ENCODE data around the gene DPY19L1.
A peak's percentile ranks its signal among the peaks of the same experiment; 100 is the strongest.
"Not testable (repeated sequence)": the region's sequence is repeated elsewhere in the genome, so short reads cannot be mapped to it uniquely, and the experiment has no call there.

Gene DPY19L1

DNA sequence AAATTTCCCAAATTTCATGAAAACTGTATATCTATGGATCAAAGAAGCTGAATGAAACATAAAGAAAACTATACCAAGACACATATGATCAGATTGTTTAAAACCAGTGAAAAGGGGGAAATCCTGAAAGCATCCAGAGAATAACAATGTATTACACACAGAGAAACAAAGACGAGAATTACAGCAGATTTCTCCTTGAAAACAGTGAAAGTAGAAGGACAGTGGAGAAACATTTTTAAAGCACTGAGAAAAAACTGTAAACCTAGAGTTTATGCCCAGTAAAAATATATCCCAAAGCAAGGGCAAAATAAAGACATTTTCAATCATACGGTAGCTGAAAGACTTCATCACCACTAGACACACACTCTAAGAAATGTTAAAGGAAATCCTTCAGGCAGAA is 121.0 kb downstream of the DPY19L1 start:
- no peak for DNase-seq

DNA sequence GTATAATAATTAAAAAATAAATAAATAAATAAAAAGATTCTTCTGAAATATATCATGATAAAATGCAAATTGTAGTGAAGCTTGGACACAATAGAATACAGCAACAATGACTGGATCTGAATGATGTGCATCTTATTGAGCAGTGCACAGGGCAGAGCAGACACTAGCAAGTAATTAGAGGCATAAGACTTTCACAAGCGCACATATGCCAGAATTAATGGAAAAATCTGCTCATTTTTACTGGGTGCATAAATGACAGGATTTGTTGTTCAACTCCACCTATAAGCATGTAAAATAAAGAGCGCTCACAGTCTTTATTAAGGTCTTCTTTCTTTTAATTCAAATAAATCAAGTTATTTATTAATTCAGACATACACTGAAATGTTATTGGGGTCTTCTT is 125.0 kb downstream of the DPY19L1 start:
- no peak for DNase-seq

DNA sequence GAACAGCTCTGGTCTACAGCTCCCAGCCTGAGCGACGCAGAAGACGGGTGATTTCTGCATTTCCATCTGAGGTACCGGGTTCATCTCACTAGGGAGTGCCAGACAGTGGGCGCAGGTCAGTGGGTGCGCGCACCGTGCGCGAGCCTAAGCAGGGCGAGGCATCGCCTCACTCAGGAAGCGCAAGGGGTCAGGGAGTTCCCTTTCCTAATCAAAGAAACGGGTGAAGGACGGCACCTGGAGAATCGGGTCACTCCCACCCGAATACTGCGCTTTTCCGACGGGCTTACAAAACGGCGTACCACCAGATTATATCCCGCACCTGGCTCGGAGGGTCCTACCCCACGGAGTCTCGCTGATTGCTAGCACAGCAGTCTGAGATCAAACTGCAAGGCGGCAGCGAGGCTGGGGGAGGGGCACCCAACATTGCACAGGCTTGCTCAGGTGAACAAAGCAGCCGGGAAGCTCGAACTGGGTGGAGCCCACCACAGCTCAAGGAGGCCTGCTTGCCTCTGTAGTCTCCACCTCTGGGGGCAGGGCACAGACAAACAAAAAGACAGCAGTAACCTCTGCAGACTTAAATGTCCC is 130.9 kb downstream of the DPY19L1 start:
- not testable (repeated sequence) for DNase-seq

DNA sequence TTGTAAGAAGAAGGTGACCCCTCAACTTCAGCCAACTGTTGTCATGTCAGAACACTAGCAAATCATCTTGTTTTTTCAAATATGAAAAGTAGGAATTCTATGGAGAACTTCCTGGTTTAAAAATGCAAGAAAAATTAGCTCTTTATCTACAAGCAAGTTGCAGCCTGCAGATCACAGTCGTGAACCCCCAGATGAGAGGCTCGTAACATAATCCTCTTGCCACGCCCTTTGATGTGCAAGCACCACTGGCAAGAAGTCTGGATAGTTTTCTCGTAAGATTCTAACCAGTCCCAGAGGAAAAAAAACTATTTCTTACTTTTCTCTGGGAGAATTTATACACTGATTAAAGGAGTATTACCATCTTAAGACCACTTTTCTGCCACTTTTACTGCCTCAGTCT is 132.3 kb downstream of the DPY19L1 start:
- no peak for DNase-seq

- not testable (repeated sequence) for DNase-seq
Measured at GRCh38 chr7:34903921-34904320, 133.4 kb downstream of the DPY19L1 start.

DNA sequence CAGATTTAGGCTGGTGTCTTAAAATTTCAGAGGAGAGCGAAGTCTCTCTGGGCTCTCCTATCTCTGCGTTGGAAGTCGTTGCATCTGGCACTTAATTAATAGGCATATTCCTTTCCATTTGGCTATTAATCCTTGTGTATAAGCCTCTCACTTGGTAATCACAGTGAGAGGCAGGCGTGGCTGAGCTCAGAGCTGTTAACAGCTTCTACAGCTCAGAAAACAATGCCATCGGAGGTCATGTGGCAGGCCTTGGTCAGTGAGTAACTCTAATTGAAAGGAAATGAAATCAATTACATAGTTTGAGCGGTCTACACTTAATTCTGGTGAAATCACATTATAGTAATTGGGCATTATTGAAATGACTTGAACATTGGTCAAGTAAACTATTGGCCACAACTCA is 135.1 kb downstream of the DPY19L1 start:
- no peak for DNase-seq

DNA sequence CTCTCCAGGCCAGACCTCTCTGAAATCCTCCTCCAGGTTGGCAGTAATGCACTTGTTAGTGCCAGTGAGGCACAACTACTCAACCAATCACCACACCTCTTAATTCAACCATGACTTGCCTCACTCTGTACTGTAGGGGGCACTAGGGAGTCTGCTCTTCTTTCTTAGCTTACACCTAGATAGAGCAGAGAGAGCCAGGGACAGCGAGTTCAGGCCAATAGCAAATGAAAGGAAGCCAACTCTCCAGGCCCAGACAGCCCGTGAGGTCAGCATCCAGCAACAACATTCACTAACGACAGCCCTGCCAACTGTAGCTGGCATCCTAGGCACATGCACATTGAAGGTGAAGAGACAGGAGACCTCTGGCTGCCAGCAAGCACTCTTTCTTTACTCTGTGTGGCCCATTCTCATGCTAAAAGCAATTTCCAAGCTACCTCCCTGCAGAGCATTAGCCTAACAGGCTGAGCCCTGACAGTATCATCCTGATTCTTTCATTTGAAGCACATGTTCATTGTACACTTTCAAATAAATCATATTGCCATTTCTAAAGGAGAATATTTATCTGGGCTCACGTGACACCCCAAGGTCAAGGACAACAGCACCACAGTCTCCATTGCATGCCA is 136.3 kb downstream of the DPY19L1 start:
- DNase-seq, result peak; percentile 87

- DNase-seq, result no peak
Measured at GRCh38 chr7:34895202-34895601, 142.1 kb downstream of the DPY19L1 start.

DNA sequence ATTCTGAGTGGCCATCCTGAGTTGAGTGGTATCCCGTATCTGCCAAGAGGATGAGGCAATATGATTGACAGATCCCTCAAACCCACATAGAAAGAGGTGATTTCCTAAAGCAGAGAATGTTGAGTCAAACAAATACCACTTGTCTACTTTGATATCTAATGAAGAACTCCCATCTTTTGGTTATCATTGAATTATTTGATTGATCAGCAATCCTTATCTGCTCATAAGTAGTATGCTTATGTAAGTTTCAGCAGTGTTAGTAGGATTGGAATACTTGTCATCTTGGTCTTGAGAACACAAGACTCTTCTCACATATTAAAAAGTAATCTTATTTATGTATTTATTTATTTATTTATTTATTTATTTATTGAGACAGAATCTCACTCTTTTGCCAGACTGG is 147.3 kb downstream of the DPY19L1 start:
- DNase-seq, result no peak

- DNase-seq, result no peak
Measured at GRCh38 chr7:34886856-34887255, 150.4 kb downstream of the DPY19L1 start.

DNA sequence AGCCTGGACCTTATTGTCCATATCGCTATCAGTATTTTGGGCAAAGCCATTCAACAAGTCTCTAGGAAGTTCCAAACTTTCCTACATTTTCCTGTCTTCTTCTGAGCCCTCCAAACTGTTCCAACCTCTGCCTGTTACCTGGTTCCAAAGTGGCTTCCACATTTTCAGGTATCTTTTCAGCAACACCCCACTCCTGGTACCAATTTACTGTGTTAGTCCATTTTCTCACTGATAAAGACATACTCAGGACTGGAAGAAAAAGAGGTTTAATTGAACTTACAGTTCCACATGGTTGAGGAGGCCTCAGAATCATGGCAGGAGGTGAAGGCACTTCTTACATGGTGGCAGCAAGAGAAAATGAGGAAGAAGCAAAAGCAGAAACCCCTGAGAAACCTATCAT is 153.4 kb downstream of the DPY19L1 start:
- DNase-seq, result not testable (repeated sequence)

DNA sequence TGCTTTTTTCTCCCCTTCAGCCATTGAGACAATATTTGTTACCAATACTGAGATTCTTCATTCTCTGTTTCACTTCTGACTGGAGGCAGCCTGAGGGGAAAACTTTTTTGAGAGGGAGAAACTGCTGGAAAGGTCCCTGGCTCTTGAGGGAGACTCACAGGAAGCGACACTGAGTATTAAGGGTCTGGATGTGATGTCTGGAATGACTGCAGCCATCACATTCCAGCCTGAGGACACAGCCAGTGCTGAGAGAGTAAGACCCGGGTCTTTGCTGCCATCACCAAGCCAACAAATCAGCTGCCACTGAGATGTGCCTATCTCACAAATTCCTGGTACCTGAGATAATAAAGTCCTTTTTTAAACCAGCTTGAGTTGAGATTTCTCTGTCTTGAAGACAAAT is 157.4 kb downstream of the DPY19L1 start:
- DNase-seq, result no peak

DNA sequence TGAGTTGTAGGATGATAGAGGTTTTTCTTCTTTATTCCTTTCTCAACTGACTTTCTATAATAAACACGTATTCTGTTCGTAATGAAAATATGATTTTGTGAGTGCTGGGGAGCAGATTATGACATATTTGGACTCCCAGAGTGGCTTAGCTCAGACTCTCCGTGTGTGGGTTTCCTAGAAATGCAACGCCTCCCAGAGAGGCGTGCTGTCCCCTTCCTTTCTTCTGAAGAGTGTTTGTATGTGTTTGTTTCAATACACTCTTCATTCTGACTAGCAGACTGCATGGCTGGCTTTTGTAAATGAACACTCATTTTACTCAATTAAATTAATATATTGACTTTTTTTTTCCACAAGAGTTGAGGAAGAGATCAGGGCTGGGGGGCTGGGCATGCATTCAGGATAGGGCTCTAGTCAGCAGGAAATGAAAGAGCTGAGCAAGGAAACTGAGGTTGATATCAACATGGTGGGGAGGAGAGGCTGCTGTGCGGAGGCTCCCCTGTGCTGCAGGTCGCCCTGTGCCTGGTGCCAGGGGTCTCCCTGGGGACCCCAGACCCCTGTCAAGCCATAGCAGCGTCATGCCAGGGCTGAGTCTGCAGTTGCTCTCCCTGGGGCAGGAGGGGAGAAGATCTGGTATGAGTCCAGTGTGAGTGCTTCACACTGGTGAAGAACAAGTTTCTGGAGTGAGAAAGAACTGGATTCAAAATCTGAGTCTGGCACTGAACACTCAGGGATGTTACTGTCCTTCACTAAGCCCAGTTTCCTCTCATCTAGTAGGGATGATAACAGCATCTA is 158.1 kb downstream of the DPY19L1 start:
- not testable (repeated sequence) for DNase-seq
